ENCODE data around the gene PARD6B. TPM values are rescaled to one million over a fixed set of nuclear protein-coding genes. Genes with fewer than 3 reads are reported as not detected.
A peak's percentile ranks its signal among the peaks of the same experiment; 100 is the strongest.

PARD6B gene
- total RNA-seq, 4 donors from 2014 or later: 1.6 to 2.2 (median 1.9) TPM

- no peak for TF ChIP-seq CTCF (IDR thresholded peaks at IDR 0.05; ENCODE audit: low read depth)
Observed at GRCh38 chr20:50709636-50709973, 21.8 kb upstream of the PARD6B start.

- peak; percentile 71 for TF ChIP-seq CTCF (IDR thresholded peaks at IDR 0.05; ENCODE audit: low read depth)
Observed at GRCh38 chr20:50710492-50711063, 20.8 kb upstream of the PARD6B start.

GRCh38 chr20:50711113-50711825, 20.1 kb upstream of the PARD6B start:
- peak; percentile 3 for TF ChIP-seq CTCF (IDR thresholded peaks at IDR 0.05; ENCODE audit: low read depth)

GRCh38 chr20:50712771-50713656, 18.4 kb upstream of the PARD6B start:
- TF ChIP-seq CTCF (IDR thresholded peaks at IDR 0.05; ENCODE audit: low read depth): no peak

DNA sequence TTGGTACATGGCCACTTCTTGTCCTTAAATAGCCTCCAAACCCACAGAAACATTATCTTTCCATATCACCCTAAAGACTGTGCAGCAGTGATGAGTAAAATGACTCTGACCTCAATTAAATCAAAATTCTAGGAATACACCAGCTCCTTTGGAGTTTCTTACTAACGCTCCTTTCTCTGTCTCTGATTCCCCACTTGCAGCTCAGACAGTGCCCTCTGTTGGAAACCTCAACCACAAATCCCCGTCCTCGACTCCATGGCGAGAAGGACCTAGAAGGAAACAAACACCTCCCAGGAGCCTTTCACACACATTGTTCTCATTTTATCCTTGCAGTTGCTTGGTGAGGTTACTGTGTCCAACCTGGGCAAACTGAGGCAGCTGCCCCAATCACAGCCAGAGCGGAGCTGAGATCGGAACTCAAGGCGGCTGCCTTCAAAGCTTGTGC, 17.7 kb upstream of the PARD6B start:
- TF ChIP-seq CTCF (IDR thresholded peaks at IDR 0.05; ENCODE audit: low read depth): no peak

DNA sequence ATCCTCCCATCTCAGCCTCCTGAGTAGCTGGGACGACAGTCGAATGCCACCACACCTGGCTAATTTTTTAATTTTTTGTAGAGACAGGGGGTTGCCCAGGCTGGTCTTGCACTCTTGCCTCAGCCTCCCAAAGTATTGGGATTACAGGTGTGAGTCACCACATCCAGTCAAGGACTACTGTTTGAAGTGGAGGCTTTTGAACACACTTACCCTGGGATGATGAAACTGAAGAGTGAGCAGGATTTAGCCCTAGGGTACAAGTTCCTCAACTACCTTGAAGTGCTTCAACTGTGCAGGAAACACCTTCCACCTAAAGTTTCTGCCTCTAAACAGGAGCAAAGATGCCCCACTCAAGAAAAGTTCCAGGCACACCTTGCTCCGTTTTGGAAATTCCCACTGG, 15.7 kb upstream of the PARD6B start:
- TF ChIP-seq CTCF (IDR thresholded peaks at IDR 0.05; ENCODE audit: low read depth): no peak

DNA sequence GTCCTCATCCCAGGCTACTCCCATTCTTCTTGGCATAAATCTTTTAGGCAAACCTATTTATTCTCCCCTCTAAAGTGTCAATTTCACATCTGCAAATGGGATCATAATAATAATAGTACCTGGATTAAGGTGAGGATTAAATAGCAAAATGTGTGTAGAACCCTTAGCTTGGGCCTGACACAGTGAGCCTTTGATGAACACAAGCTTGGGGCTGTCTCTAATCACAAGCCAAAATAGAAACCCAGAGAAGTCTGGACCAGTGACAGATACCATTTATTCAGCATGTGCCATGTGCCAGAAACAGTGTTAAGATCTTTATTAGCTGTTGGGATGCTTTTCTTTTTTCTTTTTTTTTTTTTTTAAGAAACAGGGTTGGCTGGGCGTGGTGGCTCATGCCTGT, 14.9 kb upstream of the PARD6B start:
- no peak for TF ChIP-seq CTCF (IDR thresholded peaks at IDR 0.05; ENCODE audit: low read depth)

Measured in subcutaneous adipose tissue (tissue), 4 donors.